Caco-2 (cell line): ENCODE results near the gene NAV3. TPM values are rescaled to one million over a fixed set of nuclear protein-coding genes. Genes with fewer than 3 reads are reported as not detected.
A peak's percentile ranks its signal among the peaks of the same experiment; 100 is the strongest.

ENCODE experiments used
- BruUV-seq: library from RNA; stranded (reverse); fragments of 400-500 nt; replicated peaks from 2 replicates; lab custom pipeline; 2021; lab: Mats Ljungman, UMichigan
- CTCF ChIA-PET: fragments of 300-600 bp; sonication (Branson Sonifier 250); formaldehyde crosslinking; loops from one replicate; lab custom pipeline; 2022; ENCODE audit warnings: antibody characterized with exemption; lab: Charles Lee
- POLR2A ChIA-PET: fragments of 300-600 bp; sonication (Branson Sonifier 250); formaldehyde crosslinking; loops from one replicate; lab custom pipeline; 2022; ENCODE audit warnings: antibody characterized with exemption; lab: Charles Lee
- DNase-seq, 2 experiments: peaks; one replicate each; pipeline versions ENCODE4 v3.0.0 to v3.0.0-alpha.2; 2020 to 2022
- H3K27me3 ChIP-seq: replicated peaks from 2 replicates; pipeline ENCODE4 v1.6.0; 2011; ENCODE audit warnings: low read length; ENCODE audit not compliant: control insufficient read depth, insufficient read depth
- H3K36me3 ChIP-seq: 2 replicates; pipeline ENCODE4 v1.5.1; 2011; ENCODE audit warnings: low read length; ENCODE audit not compliant: control insufficient read depth, insufficient read depth
- H3K4me1 ChIP-seq: fragments of 250-450 bp; sonication (Bioruptor Pico); 2 replicates; pipeline ENCODE4 v1.5.1; 2020; ENCODE audit warnings: mild to moderate bottlenecking
- H3K4me3 ChIP-seq: 2 replicates; pipeline ENCODE4 v1.5.1; 2011; ENCODE audit warnings: low read depth, mild to moderate bottlenecking, control low read depth, low read length
- H3K9me3 ChIP-seq: fragments of 250-450 bp; sonication (Bioruptor Pico); 2 replicates; pipeline ENCODE4 v1.5.1; 2020; ENCODE audit warnings: mild to moderate bottlenecking, moderate library complexity
- H3K27ac Mint-ChIP-seq: one replicate; pipeline ENCODE4 v1.8.0; 2022; ENCODE audit warnings: mixed read lengths; ENCODE audit not compliant: unreplicated experiment
- H3K27me3 Mint-ChIP-seq: one replicate; pipeline ENCODE4 v1.8.0; 2022; ENCODE audit warnings: mixed read lengths; ENCODE audit not compliant: insufficient read depth, unreplicated experiment
- H3K36me3 Mint-ChIP-seq: one replicate; pipeline ENCODE4 v1.8.0; 2022; ENCODE audit warnings: mild to moderate bottlenecking, mixed read lengths; ENCODE audit not compliant: insufficient read depth, unreplicated experiment
- H3K4me1 Mint-ChIP-seq: one replicate; pipeline ENCODE4 v1.8.0; 2022; ENCODE audit warnings: low read depth, mixed read lengths; ENCODE audit not compliant: unreplicated experiment
- H3K4me3 Mint-ChIP-seq: one replicate; pipeline ENCODE4 v1.8.0; 2022; ENCODE audit warnings: mild to moderate bottlenecking, moderate library complexity, mixed read lengths; ENCODE audit not compliant: unreplicated experiment
- H3K9me3 Mint-ChIP-seq: one replicate; pipeline ENCODE4 v1.8.0; 2022; ENCODE audit warnings: mixed read lengths; ENCODE audit not compliant: unreplicated experiment
- intact Hi-C: fragments of 100-400 bp; cut with micrococcal nuclease; formaldehyde crosslinking; loops from one replicate; pipeline ENCODE4 v1.10.0; 2022; ENCODE audit not compliant: unreplicated experiment
- total RNA-seq: library from RNA; stranded (reverse); gene quantifications from 2 replicates; pipeline ENCODE4 v1.2.3, GENCODE V29; 2022
- TF ChIP-seq, protein P1 (sequence below), 2 experiments: fragments of 200-600 bp in 1 of 2; IDR thresholded peaks; 1 replicate in 1 of 2; 2 replicates in 1 of 2; pipeline versions ENCODE4 v1.5.1 to v1.8.0; 2011 to 2022; ENCODE audit warnings: antibody characterized with exemption in 1 of 2, control low read depth in 1 of 2, inconsistent platforms in 1 of 2, low read depth in 1 of 2, low read length in 1 of 2, mild to moderate bottlenecking in 1 of 2, moderate library complexity in 1 of 2; ENCODE audit not compliant: insufficient read depth in 1 of 2, severe bottlenecking in 1 of 2, unreplicated experiment in 1 of 2

NAV3 gene
- total RNA-seq, 1 experiment from 2014 or later: 0.45 TPM

DNA sequence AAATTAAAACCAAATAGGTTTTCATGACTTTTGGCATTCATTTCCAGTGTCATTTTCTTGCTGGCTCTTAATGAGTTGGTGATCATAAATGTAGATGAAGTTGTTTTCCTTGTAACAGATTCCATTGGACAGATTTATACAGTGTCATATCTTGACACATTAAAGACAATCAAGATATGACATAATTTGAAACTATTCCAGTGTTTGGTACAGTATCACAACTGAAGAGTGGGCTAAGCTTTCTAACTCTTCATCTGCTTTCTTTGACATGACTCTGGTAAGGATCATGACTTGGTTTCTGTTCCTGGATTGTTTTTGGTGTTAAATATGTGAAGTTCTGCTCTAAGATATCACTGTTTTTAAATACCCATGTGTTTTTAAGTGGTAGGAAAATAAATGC, 289.6 kb downstream of the NAV3 start:
- no peaks in the 10 kb centered on the region for H3K27me3 Mint-ChIP-seq
- H3K4me1 Mint-ChIP-seq: no peaks in the 10 kb centered on the region
- no peak for DNase-seq
- POLR2A ChIA-PET: no interaction called here
- H3K27ac Mint-ChIP-seq: no peak overlapping the region
- no peaks in the 10 kb centered on the region for H3K4me1 ChIP-seq
- no peaks in the 10 kb centered on the region for H3K27me3 ChIP-seq
- H3K4me3 ChIP-seq: no peak overlapping the region
- intact Hi-C loops: no loop called here
- CTCF ChIA-PET: no interaction called here
- TF ChIP-seq, protein P1, sequence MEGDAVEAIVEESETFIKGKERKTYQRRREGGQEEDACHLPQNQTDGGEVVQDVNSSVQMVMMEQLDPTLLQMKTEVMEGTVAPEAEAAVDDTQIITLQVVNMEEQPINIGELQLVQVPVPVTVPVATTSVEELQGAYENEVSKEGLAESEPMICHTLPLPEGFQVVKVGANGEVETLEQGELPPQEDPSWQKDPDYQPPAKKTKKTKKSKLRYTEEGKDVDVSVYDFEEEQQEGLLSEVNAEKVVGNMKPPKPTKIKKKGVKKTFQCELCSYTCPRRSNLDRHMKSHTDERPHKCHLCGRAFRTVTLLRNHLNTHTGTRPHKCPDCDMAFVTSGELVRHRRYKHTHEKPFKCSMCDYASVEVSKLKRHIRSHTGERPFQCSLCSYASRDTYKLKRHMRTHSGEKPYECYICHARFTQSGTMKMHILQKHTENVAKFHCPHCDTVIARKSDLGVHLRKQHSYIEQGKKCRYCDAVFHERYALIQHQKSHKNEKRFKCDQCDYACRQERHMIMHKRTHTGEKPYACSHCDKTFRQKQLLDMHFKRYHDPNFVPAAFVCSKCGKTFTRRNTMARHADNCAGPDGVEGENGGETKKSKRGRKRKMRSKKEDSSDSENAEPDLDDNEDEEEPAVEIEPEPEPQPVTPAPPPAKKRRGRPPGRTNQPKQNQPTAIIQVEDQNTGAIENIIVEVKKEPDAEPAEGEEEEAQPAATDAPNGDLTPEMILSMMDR (IDR thresholded peaks at IDR 0.05; ENCODE audit: insufficient read depth in 1 of 2, low read depth in 1 of 2, low read length in 1 of 2, severe bottlenecking in 1 of 2, unreplicated experiment in 1 of 2): no peak
- H3K36me3 ChIP-seq: no peaks in the 10 kb centered on the region
- H3K9me3 Mint-ChIP-seq: no peaks in the 10 kb centered on the region
- BruUV-seq: no TSS peak
- no peaks in the 10 kb centered on the region for H3K9me3 ChIP-seq
- no peaks in the 10 kb centered on the region for H3K36me3 Mint-ChIP-seq
- no peak overlapping the region for H3K4me3 Mint-ChIP-seq

DNA sequence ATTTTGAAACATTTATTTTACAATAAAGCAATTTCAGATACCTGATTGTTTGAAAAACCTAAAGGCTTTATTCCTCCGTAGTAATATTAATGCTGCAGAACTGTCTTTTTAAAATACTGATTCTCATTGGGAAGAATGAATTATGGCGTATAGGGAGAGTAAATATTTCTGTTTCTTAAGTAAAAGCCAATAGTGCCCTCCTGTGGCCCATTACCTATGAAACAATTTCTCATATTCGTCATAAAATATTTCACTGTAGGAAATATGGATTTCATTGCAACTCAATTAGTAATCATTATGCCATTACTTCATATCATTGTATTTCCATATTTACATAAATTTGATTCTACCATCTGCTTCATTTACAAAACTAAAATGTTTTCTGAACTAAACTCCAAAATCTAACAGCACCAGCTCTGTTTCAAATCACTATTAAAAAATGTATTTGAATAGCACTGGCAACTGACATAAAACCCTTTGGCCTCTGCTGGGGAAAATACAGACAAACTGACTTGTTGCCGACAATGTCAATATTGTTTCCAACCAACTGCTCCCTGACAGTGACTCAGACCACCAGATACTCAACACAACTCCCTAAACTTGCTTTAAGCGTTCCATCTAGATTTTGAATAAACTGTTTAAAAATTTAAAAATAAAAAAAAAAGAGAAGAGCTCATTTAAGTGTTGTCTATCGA, 290.3 kb downstream of the NAV3 start:
- TF ChIP-seq, protein P1 (IDR thresholded peaks at IDR 0.05; ENCODE audit: insufficient read depth in 1 of 2, low read depth in 1 of 2, low read length in 1 of 2, severe bottlenecking in 1 of 2, unreplicated experiment in 1 of 2): peak in 1 of 2 experiments; percentile 37
- Mint-ChIP-seq H3K4me3 (no peak overlapping the region), H3K4me1 (no peaks in the 10 kb centered on the region), H3K27me3 (no peaks in the 10 kb centered on the region), H3K27ac (no peak overlapping the region), H3K9me3 (no peaks in the 10 kb centered on the region), H3K36me3 (no peaks in the 10 kb centered on the region)
- DNase-seq: no peak
- CTCF ChIA-PET: no interaction called here
- Histone ChIP-seq H3K27me3 (no peaks in the 10 kb centered on the region), H3K36me3 (no peaks in the 10 kb centered on the region), H3K4me3 (no peak overlapping the region), H3K4me1 (no peaks in the 10 kb centered on the region), H3K9me3 (no peaks in the 10 kb centered on the region)
- POLR2A ChIA-PET: no interaction called here
- BruUV-seq: no TSS peak
- intact Hi-C loops: loop anchor here (1.0 kb wide), 1 partner anchor 121 kb away; no protein-coding TSS in a partner anchor

DNA sequence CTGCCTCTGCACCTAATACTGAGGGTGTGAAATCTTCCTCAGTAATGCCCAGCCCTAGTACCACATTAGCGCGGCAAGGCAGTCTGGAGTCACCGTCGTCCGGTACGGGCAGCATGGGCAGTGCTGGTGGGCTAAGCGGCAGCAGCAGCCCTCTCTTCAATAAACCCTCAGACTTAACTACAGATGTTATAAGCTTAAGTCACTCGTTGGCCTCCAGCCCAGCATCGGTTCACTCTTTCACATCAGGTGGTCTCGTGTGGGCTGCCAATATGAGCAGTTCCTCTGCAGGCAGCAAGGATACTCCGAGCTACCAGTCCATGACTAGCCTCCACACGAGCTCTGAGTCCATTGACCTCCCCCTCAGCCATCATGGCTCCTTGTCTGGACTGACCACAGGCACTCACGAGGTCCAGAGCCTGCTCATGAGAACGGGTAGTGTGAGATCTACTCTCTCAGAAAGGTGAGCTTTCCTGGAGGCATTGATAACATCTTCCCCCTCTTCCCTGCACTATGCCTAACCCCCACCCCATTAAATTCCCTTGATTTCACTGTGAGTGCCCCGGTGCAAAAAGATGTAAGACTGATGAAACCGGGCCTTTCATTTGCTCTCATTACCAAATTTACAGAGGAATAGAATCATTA, 291.4 kb downstream of the NAV3 start:
- Histone ChIP-seq H3K36me3 (no peaks in the 10 kb centered on the region), H3K4me3 (no peak overlapping the region), H3K27me3 (no peaks in the 10 kb centered on the region), H3K4me1 (no peaks in the 10 kb centered on the region), H3K9me3 (no peaks in the 10 kb centered on the region)
- intact Hi-C loops: loop anchor here (1.0 kb wide), 1 partner anchor 122 kb away; no protein-coding TSS in a partner anchor
- no peaks in the 10 kb centered on the region for H3K36me3 Mint-ChIP-seq
- H3K9me3 Mint-ChIP-seq: no peaks in the 10 kb centered on the region
- no peaks in the 10 kb centered on the region for H3K27me3 Mint-ChIP-seq
- TF ChIP-seq, protein P1 (IDR thresholded peaks at IDR 0.05; ENCODE audit: insufficient read depth in 1 of 2, low read depth in 1 of 2, low read length in 1 of 2, severe bottlenecking in 1 of 2, unreplicated experiment in 1 of 2): no peak
- H3K27ac Mint-ChIP-seq: no peak overlapping the region
- POLR2A ChIA-PET: no interaction called here
- no TSS peak for BruUV-seq
- no peaks in the 10 kb centered on the region for H3K4me1 Mint-ChIP-seq
- CTCF ChIA-PET: no interaction called here
- DNase-seq: no peak
- no peak overlapping the region for H3K4me3 Mint-ChIP-seq
